Measurements from ENCODE around the gene TTF2. TPM values are rescaled to one million over a fixed set of nuclear protein-coding genes. Genes with fewer than 3 reads are reported as not detected.
A peak's percentile ranks its signal among the peaks of the same experiment; 100 is the strongest.

The TTF2 gene
- total RNA-seq, 2 experiments from 2014 or later: 35.4 to 36.6 TPM

- peak overlapping the region; percentile 93 for H3K4me3 ChIP-seq (ENCODE audit: low read length)
These were observed 60.9 kb downstream of the TTF2 start for GRCh38 chr1:117120774-117121588.

GRCh38 chr1:117121589-117122329 lies 61.6 kb downstream of the TTF2 start, which contains the start of gene TRIM45:
Gene TRIM45 (minus strand): TSS chr1:117121749. CDS start chr1:117121201, 548 bp downstream.
- Mint-ChIP-seq H3K27ac (no peak within 1 kb of the TSS), H3K4me1 (ENCODE audit: low read depth) (peaks cover 9% of the 10 kb centered on the region), H3K27me3 (peaks cover 7% of the 10 kb centered on the region), H3K36me3 (ENCODE audit: low read depth) (no peaks in the 10 kb centered on the region), H3K9me3 (no peaks in the 10 kb centered on the region), H3K4me3 (peak within 1 kb of the TSS; percentile 87)
- H3K27ac ChIP-seq (ENCODE audit: low read depth in 1 of 2, low read length in 2 of 2): no peak within 1 kb of the TSS
- no peaks in the 10 kb centered on the region for H3K36me3 ChIP-seq (ENCODE audit: insufficient read depth, low read length)
- DNase-seq: peak; percentile 69 to 92 (median 78)
- H3K4me1 ChIP-seq (ENCODE audit: insufficient read depth, low read length): peaks cover 17% of the 10 kb centered on the region
- ChIA-PET CTCF (interaction anchor here (0.6 to 2.2 kb wide), 6 partner anchors 14 to 64 kb away, joined by 3 to 8 read pairs (median 4); no protein-coding TSS in a partner anchor), POLR2A (no interaction called here)
- TF ChIP-seq CTCF (IDR thresholded peaks at IDR 0.05): peak; percentile 78
- peak; percentile 89 for ATAC-seq (ENCODE audit: poor library complexity)
- intact Hi-C loops (cut with DNase I, micrococcal nuclease): loop anchor here in 1 of 2 experiments (2.0 to 10.0 kb wide), 3 partner anchors 61 to 636 kb away; partner anchors contain the start of genes TENT5C and TTF2
- no peaks in the 10 kb centered on the region for H3K9me3 ChIP-seq (ENCODE audit: control insufficient read depth in 1 of 2, insufficient read depth in 1 of 2, low read length in 2 of 2)
- H3K27me3 ChIP-seq (ENCODE audit: control insufficient read depth in 1 of 2, insufficient read depth in 2 of 2, low read length in 2 of 2): no peaks in the 10 kb centered on the region
- peak within 1 kb of the TSS; percentile 93 for H3K4me3 ChIP-seq (ENCODE audit: low read length)

More at GRCh38 chr1:117120774-117121588, 60.9 kb downstream of the TTF2 start:
- peaks cover 4% of the 10 kb centered on the region for H3K27me3 Mint-ChIP-seq
- no peak overlapping the region for H3K27ac Mint-ChIP-seq
- H3K27ac ChIP-seq (ENCODE audit: low read depth in 1 of 2, low read length in 2 of 2): no peak overlapping the region
- ChIA-PET POLR2A (interaction anchor here (1.3 kb wide), 1 partner anchor 61 kb away, joined by 5 read pairs; the partner anchor contains the start of gene TTF2), CTCF (no interaction called here)
- no peaks in the 10 kb centered on the region for H3K9me3 ChIP-seq (ENCODE audit: control insufficient read depth in 1 of 2, insufficient read depth in 1 of 2, low read length in 2 of 2)
- no peaks in the 10 kb centered on the region for H3K27me3 ChIP-seq (ENCODE audit: control insufficient read depth in 1 of 2, insufficient read depth in 2 of 2, low read length in 2 of 2)
- no peaks in the 10 kb centered on the region for H3K36me3 ChIP-seq (ENCODE audit: insufficient read depth, low read length)
- H3K4me1 ChIP-seq (ENCODE audit: insufficient read depth, low read length): peaks cover 17% of the 10 kb centered on the region
- peak in 4 of 14 experiments; percentile 4 to 35 (median 26) for DNase-seq
- intact Hi-C loops (cut with DNase I, micrococcal nuclease): loop anchor here in 1 of 2 experiments (2.0 to 10.0 kb wide), 3 partner anchors 60 to 636 kb away; partner anchors contain the start of genes TENT5C and TTF2
- peak overlapping the region; percentile 87 for H3K4me3 Mint-ChIP-seq
- no peaks in the 10 kb centered on the region for H3K36me3 Mint-ChIP-seq (ENCODE audit: low read depth)
- ATAC-seq (ENCODE audit: poor library complexity): no peak
- TF ChIP-seq CTCF (IDR thresholded peaks at IDR 0.05): no peak
- H3K9me3 Mint-ChIP-seq: no peaks in the 10 kb centered on the region
- peaks cover 9% of the 10 kb centered on the region for H3K4me1 Mint-ChIP-seq (ENCODE audit: low read depth)

DNA sequence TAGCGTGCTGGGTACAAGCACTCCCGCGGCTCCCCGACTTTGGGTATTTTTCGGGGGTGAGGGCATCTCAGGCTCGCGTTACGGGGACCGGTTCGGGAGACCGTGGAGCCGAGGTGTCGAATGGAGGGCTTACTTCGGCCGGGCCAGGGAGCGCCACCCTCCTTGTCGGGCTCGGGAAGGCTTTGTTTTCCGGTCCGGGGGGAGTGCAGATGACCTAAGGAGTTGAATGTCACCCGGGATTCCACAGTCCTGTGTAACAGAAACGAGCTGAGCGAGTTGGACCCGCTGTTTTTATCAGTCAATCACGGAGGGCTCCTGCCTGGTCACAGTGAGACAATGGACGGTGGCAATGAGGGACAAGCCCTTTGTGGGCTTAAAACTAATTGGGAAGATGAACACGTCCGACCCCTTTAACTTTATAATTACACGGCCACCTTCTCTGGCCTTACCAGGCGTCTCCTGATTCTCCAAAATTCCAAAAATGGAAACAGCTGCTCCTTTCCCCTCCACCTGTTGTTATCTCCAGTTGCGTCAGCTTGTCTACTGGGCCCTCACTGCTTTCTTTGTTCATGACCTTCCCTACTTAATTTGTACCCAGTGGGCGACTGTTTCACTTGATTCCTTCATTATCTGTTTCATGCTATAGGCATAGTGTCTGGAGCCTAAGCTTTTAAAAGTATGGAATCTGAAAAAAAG lies 62.4 kb downstream of the TTF2 start:
- DNase-seq (no peak), ATAC-seq (ENCODE audit: poor library complexity) (no peak)
- H3K4me3 Mint-ChIP-seq: peak overlapping the region; percentile 87
- H3K9me3 ChIP-seq (ENCODE audit: control insufficient read depth in 1 of 2, insufficient read depth in 1 of 2, low read length in 2 of 2): no peaks in the 10 kb centered on the region
- no peaks in the 10 kb centered on the region for H3K9me3 Mint-ChIP-seq
- H3K4me1 Mint-ChIP-seq (ENCODE audit: low read depth): peaks cover 9% of the 10 kb centered on the region
- no peaks in the 10 kb centered on the region for H3K36me3 Mint-ChIP-seq (ENCODE audit: low read depth)
- no peak overlapping the region for H3K27ac ChIP-seq (ENCODE audit: low read depth in 1 of 2, low read length in 2 of 2)
- peak overlapping the region; percentile 93 for H3K4me3 ChIP-seq (ENCODE audit: low read length)
- peaks cover 17% of the 10 kb centered on the region for H3K4me1 ChIP-seq (ENCODE audit: insufficient read depth, low read length)
- peaks cover 9% of the 10 kb centered on the region for H3K27me3 Mint-ChIP-seq
- H3K36me3 ChIP-seq (ENCODE audit: insufficient read depth, low read length): no peaks in the 10 kb centered on the region
- intact Hi-C loops (cut with DNase I, micrococcal nuclease): loop anchor here in 1 of 2 experiments (5.0 to 10.0 kb wide), 2 partner anchors 482 to 635 kb away; partner anchors contain the start of gene TENT5C
- TF ChIP-seq CTCF (IDR thresholded peaks at IDR 0.05): peak; percentile 33
- POLR2A ChIA-PET: no interaction called here
- H3K27me3 ChIP-seq (ENCODE audit: control insufficient read depth in 1 of 2, insufficient read depth in 2 of 2, low read length in 2 of 2): peaks cover 0 to 4% of the 10 kb centered on the region in 2 experiments
- CTCF ChIA-PET: interaction anchor here (0.6 to 2.2 kb wide), 8 partner anchors 13 to 244 kb away, joined by 3 to 8 read pairs (median 3); no protein-coding TSS in a partner anchor
- H3K27ac Mint-ChIP-seq: no peak overlapping the region

Data from CD4-positive, alpha-beta T cell (primary cell).